Lower lobe of right lung (tissue), 2 donors: ENCODE data around the gene JUN. TPM values are rescaled to one million over a fixed set of nuclear protein-coding genes. Genes with fewer than 3 reads are reported as not detected.
A peak's percentile ranks its signal among the peaks of the same experiment; 100 is the strongest.

Source experiments
- ATAC-seq, 2 donors: fragments of 200-7000 bp; cut with Tn5 transposase; one replicate each; pipeline ENCODE4 v1.9.1; 2020 to 2022; ENCODE audit warnings: mild to moderate bottlenecking in 2 of 2, moderate library complexity in 2 of 2
- DNase-seq: peaks from one replicate; pipeline ENCODE4 v3.0.0-alpha.2; 2020
- H3K27ac ChIP-seq: fragments of 200-600 bp; one replicate; pipeline ENCODE4 v1.8.0; 2022
- H3K27me3 ChIP-seq: fragments of 200-600 bp; one replicate; pipeline ENCODE4 v1.8.0; 2022; ENCODE audit warnings: low read depth
- H3K36me3 ChIP-seq: fragments of 200-600 bp; one replicate; pipeline ENCODE4 v1.8.0; 2022; ENCODE audit warnings: mild to moderate bottlenecking
- H3K4me1 ChIP-seq: fragments of 200-600 bp; one replicate; pipeline ENCODE4 v1.8.0; 2022
- H3K4me3 ChIP-seq: fragments of 200-600 bp; one replicate; pipeline ENCODE4 v1.8.0; 2022; ENCODE audit warnings: mild to moderate bottlenecking
- H3K9me3 ChIP-seq: fragments of 200-600 bp; one replicate; pipeline ENCODE4 v1.8.0; 2022
- intact Hi-C: fragments of 100-400 bp; cut with DNase I; formaldehyde crosslinking; loops from one replicate; pipeline ENCODE4 v1.11.0; 2022
- total RNA-seq: library from RNA; stranded (reverse); fragmentation: NEBNext Ultra II Directional; extraction: Animal tissue kit (Norgen Biotek cat#: 25700); gene quantifications from one replicate; pipeline ENCODE4 v1.2.1, GENCODE V29; 2021
- TF ChIP-seq, protein P1 (sequence below): fragments of 200-600 bp; IDR thresholded peaks from one replicate; pipeline ENCODE4 v1.8.0; 2022; ENCODE audit warnings: antibody characterized with exemption, mild to moderate bottlenecking
- donor health status: DM: no; HTN: yes; CAD: no; lungs with severe emphysema.

JUN gene
- total RNA-seq, 1 donor from 2014 or later, result 118 TPM

DNA sequence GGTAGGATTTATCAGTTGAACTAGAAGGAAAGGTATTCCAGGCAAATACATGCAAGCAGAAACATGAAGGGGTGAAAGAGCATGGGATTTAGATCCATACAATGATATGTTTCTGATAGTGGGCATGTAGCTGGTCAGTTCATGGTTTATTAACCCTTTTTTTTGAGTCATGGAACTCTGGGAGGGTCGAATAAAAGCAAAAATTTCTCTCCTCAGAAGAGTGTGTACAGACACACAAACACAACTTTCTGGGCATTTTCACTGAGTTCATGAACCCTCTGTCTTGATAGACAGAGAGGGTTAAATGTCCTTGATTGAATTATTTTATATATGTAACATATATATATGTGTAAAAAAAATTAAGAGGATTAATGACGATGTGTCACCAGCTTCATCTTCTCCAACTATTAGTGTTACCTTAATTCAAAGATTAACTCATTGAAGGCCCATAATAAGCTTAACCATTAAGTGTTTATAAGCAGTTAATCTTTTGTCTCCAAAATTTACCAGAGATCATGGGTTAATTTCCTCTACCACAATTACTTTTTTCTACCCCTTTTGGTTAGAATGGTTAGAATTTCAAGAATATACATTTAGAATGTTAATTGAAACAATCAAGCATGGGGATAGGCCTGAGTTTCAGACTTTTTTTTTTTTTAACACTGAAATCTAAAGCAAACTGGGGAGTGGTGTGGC is 4.6 kb downstream of the JUN start:
- DNase-seq (no peak), ATAC-seq (no peak)
- TF ChIP-seq, protein P1, sequence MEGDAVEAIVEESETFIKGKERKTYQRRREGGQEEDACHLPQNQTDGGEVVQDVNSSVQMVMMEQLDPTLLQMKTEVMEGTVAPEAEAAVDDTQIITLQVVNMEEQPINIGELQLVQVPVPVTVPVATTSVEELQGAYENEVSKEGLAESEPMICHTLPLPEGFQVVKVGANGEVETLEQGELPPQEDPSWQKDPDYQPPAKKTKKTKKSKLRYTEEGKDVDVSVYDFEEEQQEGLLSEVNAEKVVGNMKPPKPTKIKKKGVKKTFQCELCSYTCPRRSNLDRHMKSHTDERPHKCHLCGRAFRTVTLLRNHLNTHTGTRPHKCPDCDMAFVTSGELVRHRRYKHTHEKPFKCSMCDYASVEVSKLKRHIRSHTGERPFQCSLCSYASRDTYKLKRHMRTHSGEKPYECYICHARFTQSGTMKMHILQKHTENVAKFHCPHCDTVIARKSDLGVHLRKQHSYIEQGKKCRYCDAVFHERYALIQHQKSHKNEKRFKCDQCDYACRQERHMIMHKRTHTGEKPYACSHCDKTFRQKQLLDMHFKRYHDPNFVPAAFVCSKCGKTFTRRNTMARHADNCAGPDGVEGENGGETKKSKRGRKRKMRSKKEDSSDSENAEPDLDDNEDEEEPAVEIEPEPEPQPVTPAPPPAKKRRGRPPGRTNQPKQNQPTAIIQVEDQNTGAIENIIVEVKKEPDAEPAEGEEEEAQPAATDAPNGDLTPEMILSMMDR, result no peak
- H3K27ac ChIP-seq, result peak overlapping the region; percentile 14
- H3K4me1 ChIP-seq, result peaks cover 24% of the 10 kb centered on the region
- H3K4me3 ChIP-seq, result no peak overlapping the region
- intact Hi-C loops, result no loop called here
- no peaks in the 10 kb centered on the region for H3K9me3 ChIP-seq
- H3K27me3 ChIP-seq, result no peaks in the 10 kb centered on the region
- peaks cover 10% of the 10 kb centered on the region for H3K36me3 ChIP-seq

DNA sequence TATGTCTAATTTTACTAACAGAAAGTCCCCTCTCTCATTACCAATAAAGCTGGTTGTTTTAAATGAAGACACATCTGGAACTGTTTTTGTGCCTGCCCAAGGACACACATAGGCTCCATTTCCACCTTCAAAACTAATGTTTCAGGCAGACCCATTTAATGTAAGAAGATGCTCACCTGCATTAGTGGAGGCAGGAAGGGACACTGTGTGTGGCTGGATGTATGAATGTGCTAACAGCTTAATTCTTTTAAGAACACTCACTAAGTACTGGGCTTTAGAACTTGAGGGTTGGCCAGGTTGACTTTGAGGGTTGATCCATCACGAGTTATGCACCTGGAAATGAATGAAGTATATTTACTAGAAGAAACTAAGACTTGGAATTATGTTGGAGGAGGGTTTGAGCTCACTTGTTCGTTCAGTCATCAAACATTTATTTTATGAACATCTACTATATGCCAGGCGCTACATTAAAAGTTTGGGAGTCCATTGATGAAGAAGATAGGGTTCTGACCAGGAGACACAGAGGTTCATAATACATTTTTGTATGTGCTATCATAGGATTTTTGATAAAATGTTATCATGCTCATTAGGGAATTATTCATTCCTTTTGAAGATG is 5.4 kb downstream of the JUN start:
- TF ChIP-seq, protein P1, result no peak
- intact Hi-C loops, result no loop called here

DNA sequence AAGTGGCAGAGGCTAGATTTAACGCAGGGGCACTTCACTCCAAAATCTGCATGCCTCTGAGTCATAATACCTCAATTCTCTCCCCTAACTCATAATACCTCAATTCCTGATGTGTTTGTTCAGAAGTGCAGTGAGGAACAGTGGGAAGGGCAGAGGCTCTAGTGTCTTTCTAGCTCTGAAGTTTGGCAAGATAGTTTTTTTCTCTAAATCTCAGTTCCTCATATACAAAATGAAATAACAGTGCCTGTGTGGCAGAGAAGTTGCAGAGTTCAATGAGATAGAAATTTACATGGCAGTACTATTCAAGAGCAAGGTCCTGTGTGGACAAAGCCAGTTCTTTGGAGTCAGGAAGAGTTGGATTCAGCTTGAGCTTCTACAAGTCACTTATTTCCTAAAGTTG is 9.8 kb downstream of the JUN start:
- TF ChIP-seq, protein P1, result no peak
- no peak for ATAC-seq
- Histone ChIP-seq H3K27ac (peak overlapping the region; percentile 56), H3K9me3 (no peaks in the 10 kb centered on the region), H3K27me3 (no peaks in the 10 kb centered on the region), H3K4me1 (peaks cover 17% of the 10 kb centered on the region), H3K4me3 (no peak overlapping the region), H3K36me3 (no peaks in the 10 kb centered on the region)
- intact Hi-C loops, result no loop called here
- no peak for DNase-seq

More for the DNA sequence above, 5.4 kb downstream of the JUN start:
- peaks cover 31% of the 10 kb centered on the region for H3K4me1 ChIP-seq
- no peaks in the 10 kb centered on the region for H3K27me3 ChIP-seq
- H3K36me3 ChIP-seq, result peaks cover 10% of the 10 kb centered on the region
- no peak overlapping the region for H3K27ac ChIP-seq
- DNase-seq (no peak), ATAC-seq (no peak)
- H3K4me3 ChIP-seq, result no peak overlapping the region
- H3K9me3 ChIP-seq, result no peaks in the 10 kb centered on the region

DNA sequence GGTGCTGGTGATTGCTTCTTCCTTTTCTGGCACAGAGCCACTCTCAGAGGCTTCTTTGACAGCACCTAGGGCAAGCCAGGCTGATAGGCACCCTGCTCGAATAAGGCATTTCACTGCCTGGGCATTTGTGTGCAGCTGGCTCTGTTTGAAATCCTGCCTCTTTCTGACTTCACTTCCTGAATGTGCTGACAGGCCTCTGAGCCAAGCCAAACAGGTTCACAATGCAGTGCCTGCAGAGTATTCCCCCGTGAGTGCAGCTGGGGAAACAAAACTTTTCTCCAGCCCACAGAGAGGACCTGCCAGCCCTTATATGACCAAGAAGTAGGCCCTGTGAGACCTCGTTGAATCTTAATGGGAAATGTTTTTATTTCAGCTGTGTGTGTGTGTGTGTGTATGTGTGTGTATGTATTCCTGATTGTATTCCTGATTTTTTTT is 10.4 kb downstream of the JUN start:
- DNase-seq (peak; percentile 48), ATAC-seq (peak; percentile 68 to 74)
- intact Hi-C loops, result no loop called here
- no peaks in the 10 kb centered on the region for H3K36me3 ChIP-seq
- no peaks in the 10 kb centered on the region for H3K27me3 ChIP-seq
- H3K4me3 ChIP-seq, result no peak overlapping the region
- peaks cover 20% of the 10 kb centered on the region for H3K4me1 ChIP-seq
- no peaks in the 10 kb centered on the region for H3K9me3 ChIP-seq
- TF ChIP-seq, protein P1, result no peak
- peak overlapping the region; percentile 56 for H3K27ac ChIP-seq

DNA sequence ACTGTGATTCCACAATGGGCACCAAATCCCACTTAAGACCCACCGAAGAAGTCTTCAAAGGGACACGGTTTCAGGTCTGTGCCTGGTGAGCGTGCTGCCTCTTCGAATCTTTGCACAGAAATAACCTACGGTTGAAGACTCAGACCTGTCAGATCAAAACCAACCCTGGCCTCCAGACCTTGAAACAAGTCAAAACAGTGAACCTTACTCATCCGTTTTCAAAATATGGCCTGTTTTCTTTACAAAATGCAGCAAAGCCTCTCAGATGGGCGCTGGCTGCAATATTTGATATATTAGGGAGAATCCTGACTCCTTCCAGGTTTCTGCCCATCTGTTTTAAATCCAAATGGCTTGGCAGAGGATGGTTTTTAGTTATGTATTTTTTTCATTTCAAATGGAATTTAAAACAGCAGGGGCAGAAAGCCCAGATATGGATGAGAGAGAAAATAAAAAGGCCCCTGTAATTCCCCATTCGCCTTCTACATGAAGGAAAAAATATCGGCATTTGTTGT is 14.0 kb downstream of the JUN start:
- TF ChIP-seq, protein P1, result no peak
- H3K27ac ChIP-seq, result no peak overlapping the region
- intact Hi-C loops, result no loop called here
- DNase-seq, result no peak
- no peaks in the 10 kb centered on the region for H3K9me3 ChIP-seq
- no peak overlapping the region for H3K4me3 ChIP-seq
- ATAC-seq, result no peak
- H3K27me3 ChIP-seq, result no peaks in the 10 kb centered on the region
- peaks cover 20% of the 10 kb centered on the region for H3K4me1 ChIP-seq
- H3K36me3 ChIP-seq, result no peaks in the 10 kb centered on the region
